HCT116 (cell line): Measurements from ENCODE around the gene DNAJC18. TPM values are rescaled to one million over a fixed set of nuclear protein-coding genes. Genes with fewer than 3 reads are reported as not detected.

ENCODE experiments used
- ATAC-seq: fragments of 200-7000 bp; cut with Tn5 transposase; 2 replicates; pipeline ENCODE4 v1.9.1; 2020; ENCODE audit warnings: mild to moderate bottlenecking, moderate library complexity
- BruUV-seq: library from RNA; stranded (reverse); fragments of 400-500 nt; replicated peaks from 2 replicates; lab custom pipeline; 2021; lab: Mats Ljungman, UMichigan
- CTCF ChIA-PET: fragments of 300-600 bp; sonication (Branson Sonifier 250); formaldehyde crosslinking; loops from one replicate; lab custom pipeline; 2021; ENCODE audit warnings: antibody characterized with exemption; lab: Charles Lee
- POLR2A ChIA-PET: fragments of 300-600, 350-600 bp; sonication (Branson Sonifier 250); formaldehyde crosslinking; loops from one replicate; lab custom pipeline; 2021; ENCODE audit warnings: antibody characterized with exemption; lab: Charles Lee
- RAD21 ChIA-PET, 2 experiments: fragments of 300-600 bp; sonication (Branson Sonifier 250); formaldehyde crosslinking; loops; one replicate each; lab custom pipeline; 2023; ENCODE audit warnings: low total read pairs in 2 of 2; ENCODE audit not compliant: uncharacterized antibody in 2 of 2, unreplicated experiment in 2 of 2, low non-redundant PET in 1 of 2; lab: Charles Lee
- DNase-seq: peaks from one replicate; pipeline ENCODE4 v3.0.0-alpha.2; 2010; ENCODE audit warnings: low read depth, low spot score
- H2AFZ ChIP-seq: fragments of 200-600 bp; shearing (Covaris generic), sonication (generic); 2 replicates; pipeline ENCODE4 v1.6.1; 2017; ENCODE audit warnings: low read depth, mixed run types, mixed read lengths, antibody characterized with exemption, low read length; ENCODE audit not compliant: poor library complexity, severe bottlenecking
- H3K27ac ChIP-seq: 2 replicates; pipeline ENCODE4 v1.5.1; 2012; ENCODE audit warnings: low read depth, low read length
- H3K27me3 ChIP-seq: fragments of 200-600 bp; sonication (generic); 2 replicates; pipeline ENCODE4 v1.6.1; 2016; ENCODE audit warnings: mixed run types, low read length, mixed read lengths; ENCODE audit not compliant: insufficient read depth
- H3K36me3 ChIP-seq, 2 experiments: fragments of 200-500 bp in 1 of 2; fragments of 200-600 bp in 1 of 2; sonication (Bioruptor generic) in 1 of 2; sonication (generic) in 1 of 2; 2 replicates each; pipeline versions ENCODE4 v1.5.1 to v1.6.1; 2014 to 2016; ENCODE audit warnings: low read length in 2 of 2, inconsistent platforms in 1 of 2, mixed read lengths in 1 of 2, mixed run types in 1 of 2; ENCODE audit not compliant: insufficient read depth in 2 of 2, control insufficient read depth in 1 of 2
- H3K4me1 ChIP-seq, 2 experiments: fragments of 200-600 bp in 1 of 2; sonication (generic) in 1 of 2; 2 replicates each; pipeline versions ENCODE4 v1.5.1 to v1.6.1; 2012 to 2017; ENCODE audit warnings: low read length in 2 of 2, inconsistent platforms in 1 of 2, mild to moderate bottlenecking in 1 of 2, mixed read lengths in 1 of 2, mixed run types in 1 of 2, moderate library complexity in 1 of 2; ENCODE audit not compliant: insufficient read depth in 2 of 2, control insufficient read depth in 1 of 2
- H3K4me2 ChIP-seq: fragments of 200-600 bp; sonication (generic); 2 replicates; pipeline ENCODE4 v1.6.1; 2017; ENCODE audit warnings: mixed run types, low read length, mixed read lengths
- H3K4me3 ChIP-seq, 2 experiments: fragments of 200-600 bp in 1 of 2; sonication (generic) in 1 of 2; replicated peaks in 1 of 2; 2 replicates each; pipeline ENCODE4 v1.5.1; 2011 to 2016; ENCODE audit warnings: low read length in 2 of 2, control low read depth in 1 of 2, low read depth in 1 of 2, mild to moderate bottlenecking in 1 of 2, mixed read lengths in 1 of 2, mixed run types in 1 of 2
- H3K79me2 ChIP-seq: fragments of 200-600 bp; sonication (generic); 2 replicates; pipeline ENCODE4 v1.6.1; 2017; ENCODE audit warnings: mild to moderate bottlenecking, mixed run types, low read length, moderate library complexity, mixed read lengths; ENCODE audit not compliant: insufficient read depth
- H3K9ac ChIP-seq: fragments of 200-600 bp; sonication (generic); 2 replicates; pipeline ENCODE4 v1.6.1; 2016; ENCODE audit warnings: low read length, mixed read lengths
- H3K9me2 ChIP-seq: fragments of 200-600 bp; sonication (generic), shearing (Covaris generic); 2 replicates; pipeline ENCODE4 v1.6.1; 2017; ENCODE audit warnings: mixed run types, mild to moderate bottlenecking, moderate library complexity; ENCODE audit not compliant: insufficient read depth
- H3K9me3 ChIP-seq, 2 experiments: fragments of 200-500 bp in 1 of 2; fragments of 200-600 bp in 1 of 2; sonication (Bioruptor generic) in 1 of 2; sonication (generic) in 1 of 2; 2 replicates each; pipeline ENCODE4 v1.6.1; 2014 to 2017; ENCODE audit warnings: low read length in 2 of 2, mixed read lengths in 2 of 2, inconsistent platforms in 1 of 2, low read depth in 1 of 2, mild to moderate bottlenecking in 1 of 2, mixed run types in 1 of 2, moderate library complexity in 1 of 2; ENCODE audit not compliant: control insufficient read depth in 1 of 2, insufficient read depth in 1 of 2
- H4K20me1 ChIP-seq: fragments of 200-600 bp; sonication (generic), shearing (Covaris generic); 2 replicates; pipeline ENCODE4 v1.6.1; 2017; ENCODE audit warnings: mixed run types, mild to moderate bottlenecking, moderate library complexity; ENCODE audit not compliant: insufficient read depth
- CBX3 ChIP-seq: IDR thresholded peaks from 2 replicates; pipeline ENCODE4 v1.6.1; 2012; ENCODE audit warnings: low read depth
- EGR1 ChIP-seq: IDR thresholded peaks from 2 replicates; pipeline ENCODE4 v1.6.1; 2012; ENCODE audit warnings: low read depth
- EZH2 ChIP-seq: fragments of 200-600 bp; sonication (generic); IDR thresholded peaks from 2 replicates; pipeline ENCODE4 v1.6.1; 2017; ENCODE audit warnings: antibody characterized with exemption, mixed run types
- EZH2phosphoT487 ChIP-seq: fragments of 200-600 bp; IDR thresholded peaks from 2 replicates; pipeline ENCODE4 v1.6.1; 2018; ENCODE audit warnings: antibody characterized with exemption, borderline replicate concordance
- JUND ChIP-seq: IDR thresholded peaks from 2 replicates; pipeline ENCODE4 v1.6.1; 2012
- POLR2A ChIP-seq: IDR thresholded peaks from 2 replicates; pipeline ENCODE4 v1.7.0; 2011; ENCODE audit warnings: borderline replicate concordance; ENCODE audit not compliant: insufficient read depth, insufficient read length; ENCODE audit errors: extremely low read depth
- YY1 ChIP-seq: IDR thresholded peaks from 2 replicates; pipeline ENCODE4 v1.6.1; 2011; ENCODE audit warnings: low read length, low read depth, moderate library complexity, mild to moderate bottlenecking; ENCODE audit not compliant: insufficient replicate concordance; ENCODE audit errors: extremely low read depth
- intact Hi-C: fragments of 100-400 bp; cut with micrococcal nuclease; formaldehyde crosslinking; loops from 2 replicates; pipeline ENCODE4 v1.10.0; 2022
- total RNA-seq: library from RNA; stranded (reverse); gene quantifications from one replicate; pipeline ENCODE4 v1.2.1, GENCODE V29; 2021; ENCODE audit not compliant: unreplicated experiment
- TF ChIP-seq, protein P1 (sequence below): IDR thresholded peaks from 2 replicates; pipeline ENCODE4 v1.6.1; 2012

DNAJC18 gene
- total RNA-seq, 1 experiment from 2014 or later: 5.7 TPM

DNA sequence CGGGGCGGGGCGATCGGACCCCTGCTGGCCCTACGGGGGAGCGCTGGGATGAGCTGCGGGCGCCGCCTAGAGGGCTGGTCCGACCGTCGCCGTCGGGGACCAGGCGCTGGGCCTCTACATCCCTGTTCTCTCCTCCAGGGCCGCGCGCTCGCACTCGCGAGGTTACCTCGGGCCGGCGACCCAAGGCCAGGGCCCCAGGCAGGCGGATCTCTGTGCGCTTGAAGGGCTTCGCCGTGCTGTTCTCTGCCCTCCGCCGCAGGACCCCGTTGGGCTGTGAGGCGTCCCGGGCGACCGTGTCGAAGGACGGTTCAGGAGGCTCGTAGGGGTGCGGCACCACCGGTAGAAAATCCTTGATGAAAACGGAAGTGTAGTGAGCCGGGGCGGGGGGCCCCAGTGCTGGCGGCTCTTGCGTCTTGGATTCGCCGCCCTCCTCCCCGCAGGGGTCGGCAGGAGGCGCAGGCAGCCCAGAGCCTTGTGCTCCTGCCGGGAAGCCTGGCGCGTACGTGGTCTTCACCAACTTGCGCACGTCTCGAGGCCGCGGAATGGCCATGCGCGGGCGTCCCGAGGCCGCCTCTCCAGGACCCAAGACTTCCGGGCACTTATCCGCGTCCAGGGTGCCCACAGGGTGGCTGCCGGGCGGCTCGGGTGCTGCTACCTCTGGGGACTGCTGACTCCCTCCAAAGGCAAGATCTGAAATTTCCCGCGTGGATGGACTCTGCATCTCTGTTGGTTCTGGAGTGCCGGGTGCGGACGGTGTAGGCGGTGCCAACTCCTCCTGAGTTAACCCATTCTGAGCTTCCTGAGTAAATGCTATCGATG is 46.4 kb downstream of the DNAJC18 start (continued):
- no peak for TF ChIP-seq EZH2
- TF ChIP-seq POLR2A: peak; percentile 16
- TF ChIP-seq, protein P1, sequence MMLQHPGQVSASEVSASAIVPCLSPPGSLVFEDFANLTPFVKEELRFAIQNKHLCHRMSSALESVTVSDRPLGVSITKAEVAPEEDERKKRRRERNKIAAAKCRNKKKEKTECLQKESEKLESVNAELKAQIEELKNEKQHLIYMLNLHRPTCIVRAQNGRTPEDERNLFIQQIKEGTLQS: no peak
- peak; percentile 65 for TF ChIP-seq YY1

DNA sequence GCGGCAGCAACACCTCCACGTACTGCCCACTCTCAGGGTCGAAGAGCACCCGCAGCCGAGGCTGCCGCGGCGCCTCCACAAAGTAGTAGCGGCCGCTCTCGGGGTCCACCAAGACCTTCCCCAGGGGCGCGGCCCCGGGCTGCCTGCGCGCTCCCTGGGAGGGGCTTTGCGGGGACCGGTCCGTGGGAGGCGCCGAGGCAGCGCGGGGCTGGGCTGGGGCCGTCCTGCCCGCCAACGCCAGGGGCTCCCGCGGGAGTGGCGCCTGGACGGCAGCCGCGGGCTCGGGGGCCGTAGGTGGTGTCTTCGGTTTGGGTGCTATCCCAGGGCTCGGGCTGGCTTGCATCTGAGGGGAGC is 47.0 kb downstream of the DNAJC18 start:
- ChIA-PET CTCF (interaction anchor here (0.6 to 3.2 kb wide), 6 partner anchors 10 to 845 kb away, joined by 3 to 10 read pairs (median 4); partner anchors contain the start of genes PAIP2 and SPATA24), RAD21 (interaction anchor here in 1 of 2 experiments (0.6 kb wide), 1 partner anchor 60 kb away, joined by 3 read pairs; no protein-coding TSS in a partner anchor), POLR2A (interaction anchor here (0.6 to 1.1 kb wide), 6 partner anchors 8 to 119 kb away, joined by 3 to 4 read pairs (median 4); partner anchors contain the start of gene SPATA24)
- no peak for TF ChIP-seq YY1
- no peak for TF ChIP-seq EZH2
- TF ChIP-seq EGR1: no peak
- TF ChIP-seq JUND: no peak
- TF ChIP-seq CBX3: no peak
- no peak for TF ChIP-seq EZH2phosphoT487
- no peaks in the 10 kb centered on the region for H3K9me3 ChIP-seq
- H3K27ac ChIP-seq: peak overlapping the region; percentile 82
- H3K79me2 ChIP-seq: peaks cover 8% of the 10 kb centered on the region; the same call in 1 of the 2 replicates
- peak overlapping the region; percentile 65 to 79 for H3K4me3 ChIP-seq
- H3K4me2 ChIP-seq: peak overlapping the region; percentile 87
- intact Hi-C loops: loop anchor here (1.0 to 5.0 kb wide), 4 partner anchors 50 to 815 kb away; partner anchors contain the start of genes HSPA9 and MATR3
- H2AFZ ChIP-seq: no peak overlapping the region
- H3K27me3 ChIP-seq: no peaks in the 10 kb centered on the region
- H3K4me1 ChIP-seq: peaks cover 15 to 52% of the 10 kb centered on the region in 2 experiments
- DNase-seq: no peak
- H3K9me2 ChIP-seq: no peaks in the 10 kb centered on the region
- BruUV-seq: no TSS peak
- no peaks in the 10 kb centered on the region for H4K20me1 ChIP-seq
- peak; percentile 64 for ATAC-seq
- H3K36me3 ChIP-seq: no peaks in the 10 kb centered on the region
- H3K9ac ChIP-seq: peak overlapping the region; percentile 89
